Measurements from ENCODE around the gene OS9.
"Not testable (repeated sequence)": the region's sequence is repeated elsewhere in the genome, so short reads cannot be mapped to it uniquely, and the experiment has no call there.

The OS9 gene, protein sequence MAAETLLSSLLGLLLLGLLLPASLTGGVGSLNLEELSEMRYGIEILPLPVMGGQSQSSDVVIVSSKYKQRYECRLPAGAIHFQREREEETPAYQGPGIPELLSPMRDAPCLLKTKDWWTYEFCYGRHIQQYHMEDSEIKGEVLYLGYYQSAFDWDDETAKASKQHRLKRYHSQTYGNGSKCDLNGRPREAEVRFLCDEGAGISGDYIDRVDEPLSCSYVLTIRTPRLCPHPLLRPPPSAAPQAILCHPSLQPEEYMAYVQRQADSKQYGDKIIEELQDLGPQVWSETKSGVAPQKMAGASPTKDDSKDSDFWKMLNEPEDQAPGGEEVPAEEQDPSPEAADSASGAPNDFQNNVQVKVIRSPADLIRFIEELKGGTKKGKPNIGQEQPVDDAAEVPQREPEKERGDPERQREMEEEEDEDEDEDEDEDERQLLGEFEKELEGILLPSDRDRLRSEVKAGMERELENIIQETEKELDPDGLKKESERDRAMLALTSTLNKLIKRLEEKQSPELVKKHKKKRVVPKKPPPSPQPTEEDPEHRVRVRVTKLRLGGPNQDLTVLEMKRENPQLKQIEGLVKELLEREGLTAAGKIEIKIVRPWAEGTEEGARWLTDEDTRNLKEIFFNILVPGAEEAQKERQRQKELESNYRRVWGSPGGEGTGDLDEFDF
- total RNA-seq, result 280 to 572 (median 409) reads per million in 18 experiments

GRCh38 chr12:57693659-57694458 is at the start of gene OS9:
Gene OS9, plus strand, starts transcription at chr12:57694132. Its CDS starts 30 bp downstream, at chr12:57694162.
- DNase-seq, result peak; percentile 100

DNA sequence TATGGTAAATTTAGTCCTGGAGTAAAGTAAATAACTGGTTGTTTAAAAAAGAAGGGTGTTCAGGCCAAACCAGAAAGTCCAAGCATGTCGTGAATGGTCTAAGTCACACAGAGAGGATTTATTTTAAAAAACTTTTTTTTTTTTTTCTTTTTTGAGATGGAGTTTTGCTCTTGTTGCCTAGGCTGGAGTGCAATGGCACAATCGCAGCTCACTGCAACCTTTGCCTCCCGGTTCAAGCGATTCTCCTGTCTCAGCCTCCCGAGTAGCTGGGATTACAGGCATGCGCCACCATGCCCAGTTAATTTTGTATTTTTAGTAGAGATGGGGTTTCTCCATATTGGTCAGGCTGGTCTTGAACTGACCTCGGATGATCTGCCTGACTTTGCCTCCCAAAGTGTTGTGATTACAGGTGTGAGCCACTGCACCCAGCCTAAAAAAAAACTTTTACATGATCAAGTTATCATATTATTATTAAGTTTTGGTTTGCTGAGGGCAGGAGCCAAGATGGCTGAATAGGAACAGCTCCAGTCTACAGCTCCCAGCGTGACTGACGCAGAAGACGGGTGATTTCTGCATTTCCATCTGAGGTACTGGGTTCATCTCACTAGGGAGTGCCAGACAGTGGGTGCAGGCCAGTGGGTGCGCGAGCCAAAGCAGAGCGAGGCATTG is 47.8 kb upstream of the OS9 start:
- DNase-seq, result not testable (repeated sequence)

DNA sequence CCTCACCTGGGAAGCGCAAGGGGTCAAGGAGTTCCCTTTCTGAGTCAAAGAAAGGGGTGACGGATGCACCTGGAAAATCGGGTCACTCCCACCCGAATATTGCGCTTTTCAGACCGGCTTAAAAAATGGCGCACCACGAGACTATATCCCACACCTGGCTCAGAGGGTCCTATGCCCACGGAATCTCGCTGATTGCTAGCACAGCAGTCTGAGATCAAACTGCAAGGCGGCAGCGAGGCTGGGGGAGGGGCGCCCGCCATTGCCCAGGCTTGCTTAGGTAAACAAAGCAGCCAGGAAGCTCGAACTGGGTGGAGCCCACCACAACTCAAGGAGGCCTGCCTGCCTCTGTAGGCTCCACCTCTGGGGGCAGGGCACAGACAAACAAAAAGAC is 47.3 kb upstream of the OS9 start:
- DNase-seq, result not testable (repeated sequence)

DNA sequence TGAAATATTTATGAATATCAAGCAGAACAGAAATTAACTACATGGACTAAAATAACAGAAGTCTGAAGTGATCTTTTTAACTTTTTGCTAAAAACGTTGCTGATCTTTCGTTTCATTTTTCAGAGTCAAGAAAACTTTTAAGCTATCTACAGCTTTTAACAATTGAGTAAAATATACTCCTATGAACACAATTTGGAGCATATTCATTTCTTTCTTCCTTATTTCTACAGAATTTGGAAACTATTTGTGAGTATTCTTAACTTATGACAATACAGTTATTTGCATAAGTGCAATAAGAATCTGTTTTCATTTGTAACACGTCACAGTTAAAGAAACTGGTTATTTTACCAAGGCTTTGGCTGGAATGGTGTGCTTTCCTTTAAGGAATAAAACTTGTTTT is 39.9 kb upstream of the OS9 start:
- no peak for DNase-seq

DNA sequence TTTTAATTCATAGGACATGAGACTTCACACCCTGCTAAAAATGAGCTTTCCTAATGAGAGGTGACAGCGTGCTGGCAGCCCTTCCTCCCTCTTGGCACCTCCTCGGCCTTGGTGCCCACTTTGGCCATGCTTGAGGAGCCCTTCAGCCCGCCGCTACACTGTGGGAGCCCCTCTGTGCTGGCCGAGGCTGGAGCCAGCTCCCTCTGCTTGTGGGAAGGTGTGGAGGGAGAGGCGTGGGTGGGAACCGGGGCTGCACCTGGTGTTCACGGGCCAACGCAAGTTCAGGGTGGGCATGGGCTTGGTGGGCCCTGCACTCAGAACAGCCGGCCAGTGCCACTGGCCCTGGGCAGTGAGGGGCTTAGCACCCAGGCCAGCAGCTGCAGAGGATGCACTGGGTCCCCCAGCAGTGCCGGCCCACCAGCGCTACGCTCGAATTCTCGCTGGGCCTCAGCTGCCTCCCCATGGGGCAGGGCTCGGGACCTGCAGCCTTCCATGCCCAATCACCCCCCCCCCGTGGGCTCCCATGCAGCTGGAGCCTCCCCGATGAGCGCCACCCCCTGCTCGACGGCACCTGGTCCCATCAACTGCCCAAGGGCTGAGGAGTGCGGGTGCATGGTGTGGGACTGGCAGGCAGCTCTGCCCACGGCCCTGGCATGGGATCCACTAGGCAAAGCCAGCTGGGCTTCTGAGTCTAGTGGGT is 38.2 kb upstream of the OS9 start:
- DNase-seq, result no peak

- not testable (repeated sequence) for DNase-seq
These were observed 37.5 kb upstream of the OS9 start for GRCh38 chr12:57656408-57656807.

GRCh38 chr12:57657744-57658143 is 36.2 kb upstream of the OS9 start:
- DNase-seq, result no peak

- DNase-seq, result no peak
These were observed 35.0 kb upstream of the OS9 start for GRCh38 chr12:57658890-57659289.

DNA sequence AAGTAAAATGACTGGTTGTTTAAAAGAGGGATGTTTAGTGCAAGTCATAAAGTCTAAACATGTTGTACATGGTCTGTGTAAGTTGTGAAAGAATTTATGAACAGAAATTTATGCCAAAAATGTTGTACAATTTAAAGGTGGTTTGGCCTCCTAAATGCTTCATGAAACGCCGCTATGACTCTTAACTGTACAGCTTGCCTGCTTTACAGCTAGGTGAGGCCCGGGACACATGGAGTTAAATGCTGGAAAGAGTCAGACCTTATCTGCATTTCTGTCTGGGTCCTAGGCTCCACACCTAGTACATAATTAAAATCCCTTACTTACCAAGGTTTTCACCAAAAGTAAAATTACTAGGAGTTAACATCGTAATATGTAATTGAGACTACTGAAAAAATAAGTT is 32.6 kb upstream of the OS9 start:
- no peak for DNase-seq

GRCh38 chr12:57665066-57665820 is 28.7 kb upstream of the OS9 start:
- DNase-seq, result not testable (repeated sequence)

GRCh38 chr12:57666897-57667296 is 27.0 kb upstream of the OS9 start:
- no peak for DNase-seq

DNA sequence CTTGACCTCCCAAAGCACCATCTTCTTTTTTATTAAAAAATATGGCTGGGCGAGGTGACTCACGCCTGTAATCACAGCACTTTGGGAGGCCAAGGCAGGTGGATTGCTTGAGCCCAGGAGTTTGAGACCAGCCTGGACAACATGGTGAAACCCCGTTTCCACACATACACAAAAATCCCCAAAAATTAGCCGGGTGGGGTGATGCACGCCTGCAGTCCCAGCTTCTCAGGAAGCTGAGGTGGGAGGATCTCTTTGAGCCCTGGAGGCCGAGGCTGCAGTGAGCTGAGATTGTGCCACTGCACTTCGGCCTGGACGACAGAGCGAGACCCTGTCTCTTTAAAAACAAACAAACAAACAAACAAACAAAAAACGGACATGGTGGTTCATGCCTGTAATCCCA is 24.2 kb upstream of the OS9 start:
- DNase-seq, result not testable (repeated sequence)

DNA sequence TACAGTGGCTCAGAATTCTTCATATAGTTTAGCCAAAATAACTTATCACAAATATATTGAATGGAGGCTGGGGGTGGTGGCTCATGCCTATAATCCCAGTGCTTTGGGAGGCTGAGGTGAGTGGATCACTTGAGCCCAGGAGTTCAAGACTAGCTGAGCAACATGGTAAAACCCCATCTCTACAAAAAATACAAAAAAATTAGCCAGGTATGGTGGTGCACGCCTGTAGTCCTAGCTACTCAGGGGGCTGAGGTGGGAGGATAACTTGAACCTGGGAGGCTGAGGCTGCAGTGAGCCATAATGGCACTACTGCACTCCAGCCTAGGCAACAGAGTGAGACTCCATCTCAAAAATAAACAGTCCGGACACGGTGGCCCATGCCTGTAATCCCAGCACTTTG is 22.1 kb upstream of the OS9 start:
- DNase-seq, result not testable (repeated sequence)

DNA sequence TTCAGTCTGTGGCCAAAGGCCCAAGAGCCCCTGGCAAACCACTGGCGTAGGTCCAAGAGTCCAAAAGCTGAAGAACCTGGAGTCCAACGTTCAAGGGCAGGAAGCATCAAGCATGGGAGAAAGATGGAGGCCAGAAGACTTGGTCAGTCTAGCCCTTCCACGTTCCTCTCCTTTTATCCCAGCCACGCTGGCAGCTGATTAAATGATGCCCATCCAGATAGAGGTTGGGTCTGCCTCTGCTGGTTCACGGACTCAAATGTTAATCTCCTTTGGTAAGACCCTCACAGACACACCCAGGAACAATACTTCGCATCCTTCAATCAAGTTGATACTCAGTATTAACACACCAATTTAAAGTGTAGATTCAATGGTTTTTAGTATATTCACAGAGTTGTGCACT is 21.1 kb upstream of the OS9 start:
- no peak for DNase-seq

DNA sequence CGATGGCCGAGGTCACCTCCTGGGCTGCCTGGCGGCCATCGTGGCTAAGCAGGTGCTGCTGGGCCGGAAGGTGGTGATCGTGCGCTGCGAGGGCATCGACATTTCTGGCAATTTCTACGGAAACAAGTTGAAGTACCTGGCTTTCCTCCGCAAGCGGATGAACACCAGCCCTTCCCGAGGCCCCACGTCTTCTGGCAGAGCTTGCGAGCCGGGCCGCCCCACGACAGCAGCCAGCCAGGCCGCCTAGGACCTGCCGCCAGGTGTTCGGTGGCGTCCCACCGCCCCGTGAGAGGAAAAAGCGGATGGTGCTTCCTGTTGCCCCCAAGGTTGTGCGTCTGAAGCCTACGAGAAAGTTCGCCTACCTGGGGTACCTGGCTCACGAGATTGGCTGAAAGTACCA is 19.2 kb upstream of the OS9 start:
- DNase-seq, result no peak

DNA sequence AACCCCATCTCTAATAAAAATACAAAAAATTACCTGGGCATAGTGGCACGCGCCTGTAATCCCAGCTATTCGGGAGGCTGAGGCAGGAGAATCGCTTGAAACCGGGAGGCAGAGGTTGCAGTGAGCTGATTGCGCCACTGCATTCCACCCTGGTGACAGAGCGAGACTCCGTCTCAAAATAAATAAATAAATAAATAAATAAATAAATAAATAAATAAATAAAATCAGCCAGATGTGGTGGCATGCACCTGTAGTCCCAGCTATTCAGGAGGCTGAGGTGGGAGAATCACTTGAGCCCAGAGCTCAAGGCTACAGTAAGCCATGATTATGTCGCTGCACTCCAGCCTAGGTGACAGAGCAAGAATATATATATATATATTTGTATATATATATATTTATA is 16.0 kb upstream of the OS9 start:
- DNase-seq, result not testable (repeated sequence)

DNA sequence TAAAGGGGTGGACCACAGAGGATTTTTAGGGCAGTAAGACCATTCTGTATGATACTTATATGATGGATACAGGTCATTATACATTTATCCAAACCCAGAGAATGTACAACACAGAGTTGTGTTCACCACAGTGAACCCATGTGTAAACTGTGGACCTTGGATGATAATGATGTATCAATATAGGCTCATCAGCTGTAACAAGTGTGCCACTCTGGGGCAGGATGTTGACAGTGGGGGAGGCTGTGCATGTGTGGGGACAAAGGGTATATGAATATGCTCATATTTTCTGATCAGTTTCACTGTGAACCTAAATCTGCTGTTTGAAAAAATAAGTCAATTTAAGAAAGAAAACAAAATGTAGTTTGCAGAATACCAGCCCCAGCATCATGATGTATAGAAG is 14.2 kb upstream of the OS9 start:
- DNase-seq, result no peak

DNA sequence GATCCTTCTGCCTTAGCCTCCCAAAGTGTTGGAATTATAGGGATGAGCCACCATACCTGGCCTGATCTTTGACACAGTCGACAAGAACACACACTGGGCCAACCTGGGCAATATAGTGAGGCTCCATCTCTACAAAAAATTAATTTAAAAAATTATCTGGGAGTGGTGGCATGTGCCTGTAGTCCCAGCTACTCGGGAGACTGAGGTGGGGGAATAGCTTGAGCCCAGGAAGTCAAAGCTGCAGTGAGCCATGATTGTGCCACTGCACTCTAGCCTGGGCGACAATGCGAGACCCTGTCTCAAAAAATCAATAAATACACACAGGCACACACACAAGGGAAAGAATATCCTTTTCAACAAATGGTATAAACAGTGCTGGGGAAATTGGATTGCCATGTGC is 6.1 kb upstream of the OS9 start:
- DNase-seq, result no peak

DNA sequence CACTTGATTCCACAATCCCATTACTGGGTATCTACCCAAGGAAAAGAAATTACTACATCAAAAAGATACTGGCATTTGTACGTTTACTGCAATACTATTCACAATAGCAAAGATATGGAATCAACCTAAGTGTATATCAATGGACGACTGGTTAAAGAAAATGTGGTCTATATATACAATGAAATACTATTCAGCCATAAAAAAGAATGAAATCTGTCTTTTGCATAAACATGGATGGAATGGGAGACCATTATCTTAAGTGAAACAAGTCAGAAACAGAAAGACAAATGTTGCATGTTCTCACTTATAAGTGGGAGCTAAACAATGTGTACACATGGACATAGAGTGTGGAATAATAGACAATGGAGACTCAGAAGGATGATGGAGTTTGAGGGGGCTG is 5.0 kb upstream of the OS9 start:
- no peak for DNase-seq

- no peak for DNase-seq
These were observed 1.4 kb upstream of the OS9 start for GRCh38 chr12:57692500-57692899.

GRCh38 chr12:57693317-57693658 is 644 bp upstream of the OS9 start:
- DNase-seq, result no peak
